ENCODE data around the gene ZDHHC14.

Gene ZDHHC14

GRCh38 chr6:157562997-157563396 lies 182.0 kb downstream of the ZDHHC14 start:
- no peak for TF ChIP-seq CTCF (IDR thresholded peaks at IDR 0.05; ENCODE audit: insufficient read depth, low read length)
- no peak for TF ChIP-seq GABPA (IDR thresholded peaks at IDR 0.05; ENCODE audit: low read depth)
- TF ChIP-seq REST (IDR thresholded peaks at IDR 0.05; ENCODE audit: insufficient replicate concordance, low read depth) = no peak
- TF ChIP-seq POLR2AphosphoS5 (IDR thresholded peaks at IDR 0.05; ENCODE audit: low read depth) = no peak
- no peak for TF ChIP-seq SPI1 (IDR thresholded peaks at IDR 0.05; ENCODE audit: borderline replicate concordance, low read depth)
- Histone ChIP-seq H3K27me3 (ENCODE audit: insufficient read depth, poor library complexity, severe bottlenecking) (no peaks in the 10 kb centered on the region), H3K4me3 (replicated peaks; ENCODE audit: insufficient read depth, low read length) (no peak overlapping the region), H3K27ac (replicated peaks) (no peak overlapping the region)
- DNase-seq (ENCODE audit: low read depth in 1 of 2, low spot score in 1 of 2) = no peak

GRCh38 chr6:157563611-157564284 lies 182.8 kb downstream of the ZDHHC14 start:
- TF ChIP-seq SPI1 (IDR thresholded peaks at IDR 0.05; ENCODE audit: borderline replicate concordance, low read depth) = no peak
- no peak for TF ChIP-seq REST (IDR thresholded peaks at IDR 0.05; ENCODE audit: insufficient replicate concordance, low read depth)
- TF ChIP-seq CTCF (IDR thresholded peaks at IDR 0.05; ENCODE audit: insufficient read depth, low read length) = no peak
- no peak for TF ChIP-seq POLR2AphosphoS5 (IDR thresholded peaks at IDR 0.05; ENCODE audit: low read depth)
- TF ChIP-seq GABPA (IDR thresholded peaks at IDR 0.05; ENCODE audit: low read depth) = no peak
- Histone ChIP-seq H3K4me3 (replicated peaks; ENCODE audit: insufficient read depth, low read length) (no peak overlapping the region), H3K27me3 (ENCODE audit: insufficient read depth, poor library complexity, severe bottlenecking) (no peaks in the 10 kb centered on the region), H3K27ac (replicated peaks) (no peak overlapping the region)
- no peak for DNase-seq (ENCODE audit: low read depth in 1 of 2, low spot score in 1 of 2)

GRCh38 chr6:157568702-157569101 lies 187.7 kb downstream of the ZDHHC14 start:
- Histone ChIP-seq H3K27me3 (ENCODE audit: insufficient read depth, poor library complexity, severe bottlenecking) (no peaks in the 10 kb centered on the region), H3K27ac (replicated peaks) (no peak overlapping the region), H3K4me3 (replicated peaks; ENCODE audit: insufficient read depth, low read length) (no peak overlapping the region)
- no peak for DNase-seq (ENCODE audit: low read depth in 1 of 2, low spot score in 1 of 2)
- no peak for TF ChIP-seq POLR2AphosphoS5 (IDR thresholded peaks at IDR 0.05; ENCODE audit: low read depth)
- TF ChIP-seq CTCF (IDR thresholded peaks at IDR 0.05; ENCODE audit: insufficient read depth, low read length) = no peak
- TF ChIP-seq SPI1 (IDR thresholded peaks at IDR 0.05; ENCODE audit: borderline replicate concordance, low read depth) = no peak
- no peak for TF ChIP-seq REST (IDR thresholded peaks at IDR 0.05; ENCODE audit: insufficient replicate concordance, low read depth)
- TF ChIP-seq GABPA (IDR thresholded peaks at IDR 0.05; ENCODE audit: low read depth) = no peak
